ENCODE measurements around the gene CYP3A5. TPM values are rescaled to one million over a fixed set of nuclear protein-coding genes. Genes with fewer than 3 reads are reported as not detected.
"Not testable (repeated sequence)": the region's sequence is repeated elsewhere in the genome, so short reads cannot be mapped to it uniquely, and the experiment has no call there.

CYP3A5 gene
- polyA plus RNA-seq, 1 donor: 139 TPM

DNA sequence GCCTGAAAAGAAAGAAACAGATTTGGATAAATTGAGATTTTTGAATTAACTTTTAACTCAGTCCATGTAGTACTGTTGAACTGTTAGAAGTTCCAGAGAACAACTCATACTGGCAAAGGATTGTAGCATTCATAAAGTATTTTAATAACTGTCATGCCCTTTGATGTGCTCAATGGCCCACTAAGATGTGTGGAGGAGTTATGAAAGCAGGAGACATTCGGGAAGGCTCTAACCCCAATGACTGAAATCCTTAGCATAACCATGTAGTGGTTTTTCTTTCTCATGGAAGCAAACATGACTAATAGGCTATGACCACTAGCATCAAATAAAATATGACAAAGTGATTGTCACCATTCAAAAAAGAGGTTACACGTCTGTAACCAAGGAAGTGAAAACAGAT, 29.5 kb upstream of the CYP3A5 start:
- Histone ChIP-seq H3K4me3 (ENCODE audit: low read length) (no peak overlapping the region), H3K9me3 (ENCODE audit: control insufficient read depth, low read depth, low read length) (peaks cover 7% of the 10 kb centered on the region), H3K4me1 (ENCODE audit: control insufficient read depth, insufficient read depth, low read length) (no peaks in the 10 kb centered on the region), H3K27me3 (ENCODE audit: control insufficient read depth, insufficient read depth, low read length) (no peaks in the 10 kb centered on the region), H3K36me3 (ENCODE audit: control insufficient read depth, insufficient read depth, low read length) (no peaks in the 10 kb centered on the region), H3K27ac (ENCODE audit: low read length) (no peak overlapping the region)
- WGBS (ENCODE audit: insufficient coverage, low lambda C conversion rate): 100% methylated on average over 1 of the region's 2 CpGs
- no peak for DNase-seq

DNA sequence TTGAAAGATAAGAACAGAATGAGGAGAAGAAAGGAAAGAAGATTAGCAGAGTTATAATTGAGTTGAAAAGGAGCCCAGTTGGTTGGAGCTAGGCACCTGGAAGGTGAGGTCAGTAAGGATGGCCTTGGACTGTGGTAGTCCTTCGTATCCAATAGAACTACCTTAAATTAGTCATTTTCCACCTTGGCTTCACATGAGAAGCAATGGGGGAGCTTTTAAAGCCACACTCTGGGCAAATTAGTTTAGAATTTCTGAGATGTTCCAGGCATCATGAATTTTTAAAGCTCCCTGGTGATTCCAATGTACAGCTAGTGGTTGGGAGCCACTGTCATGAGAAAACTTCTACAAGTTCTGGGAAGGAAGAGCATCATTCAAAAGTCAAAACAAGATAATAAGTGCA, 27.3 kb upstream of the CYP3A5 start:
- Histone ChIP-seq H3K36me3 (ENCODE audit: control insufficient read depth, insufficient read depth, low read length) (no peaks in the 10 kb centered on the region), H3K9me3 (ENCODE audit: control insufficient read depth, low read depth, low read length) (peaks cover 7% of the 10 kb centered on the region), H3K4me3 (ENCODE audit: low read length) (no peak overlapping the region), H3K27ac (ENCODE audit: low read length) (no peak overlapping the region), H3K4me1 (ENCODE audit: control insufficient read depth, insufficient read depth, low read length) (no peaks in the 10 kb centered on the region), H3K27me3 (ENCODE audit: control insufficient read depth, insufficient read depth, low read length) (no peaks in the 10 kb centered on the region)
- WGBS (ENCODE audit: insufficient coverage, low lambda C conversion rate): no CpG with 5 or more reads among the region's 1 CpG
- peak in 1 of 2 donors; percentile 26 for DNase-seq

DNA sequence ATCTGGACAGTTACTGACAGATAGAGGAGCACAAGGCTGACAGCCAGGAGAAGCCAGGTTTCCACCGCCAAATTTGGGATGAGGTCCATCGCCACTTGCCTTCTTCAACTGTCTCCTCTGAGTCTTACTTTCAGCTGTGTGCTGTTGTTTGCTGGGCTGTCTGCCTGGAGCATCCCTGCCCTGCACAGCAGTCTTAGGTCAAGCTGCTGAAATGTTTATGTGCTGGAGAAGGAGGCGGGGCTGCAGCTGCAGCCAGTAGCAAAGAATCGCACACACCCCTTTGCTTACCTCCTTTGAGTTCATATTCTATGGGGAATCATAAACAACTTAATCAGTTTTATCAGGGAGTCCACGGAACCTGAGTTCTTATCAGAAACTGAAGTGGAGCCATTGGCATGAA, 20.1 kb upstream of the CYP3A5 start:
- H3K4me1 ChIP-seq (ENCODE audit: control insufficient read depth, insufficient read depth, low read length): peaks cover 19% of the 10 kb centered on the region
- H3K36me3 ChIP-seq (ENCODE audit: control insufficient read depth, insufficient read depth, low read length): no peaks in the 10 kb centered on the region
- no peak overlapping the region for H3K4me3 ChIP-seq (ENCODE audit: low read length)
- WGBS (ENCODE audit: insufficient coverage, low lambda C conversion rate): no CpG with 5 or more reads among the region's 5 CpGs
- H3K27me3 ChIP-seq (ENCODE audit: control insufficient read depth, insufficient read depth, low read length): no peaks in the 10 kb centered on the region
- no peaks in the 10 kb centered on the region for H3K9me3 ChIP-seq (ENCODE audit: control insufficient read depth, low read depth, low read length)
- DNase-seq: peak in 1 of 2 donors; percentile 35
- H3K27ac ChIP-seq (ENCODE audit: low read length): peak overlapping the region; percentile 10

DNA sequence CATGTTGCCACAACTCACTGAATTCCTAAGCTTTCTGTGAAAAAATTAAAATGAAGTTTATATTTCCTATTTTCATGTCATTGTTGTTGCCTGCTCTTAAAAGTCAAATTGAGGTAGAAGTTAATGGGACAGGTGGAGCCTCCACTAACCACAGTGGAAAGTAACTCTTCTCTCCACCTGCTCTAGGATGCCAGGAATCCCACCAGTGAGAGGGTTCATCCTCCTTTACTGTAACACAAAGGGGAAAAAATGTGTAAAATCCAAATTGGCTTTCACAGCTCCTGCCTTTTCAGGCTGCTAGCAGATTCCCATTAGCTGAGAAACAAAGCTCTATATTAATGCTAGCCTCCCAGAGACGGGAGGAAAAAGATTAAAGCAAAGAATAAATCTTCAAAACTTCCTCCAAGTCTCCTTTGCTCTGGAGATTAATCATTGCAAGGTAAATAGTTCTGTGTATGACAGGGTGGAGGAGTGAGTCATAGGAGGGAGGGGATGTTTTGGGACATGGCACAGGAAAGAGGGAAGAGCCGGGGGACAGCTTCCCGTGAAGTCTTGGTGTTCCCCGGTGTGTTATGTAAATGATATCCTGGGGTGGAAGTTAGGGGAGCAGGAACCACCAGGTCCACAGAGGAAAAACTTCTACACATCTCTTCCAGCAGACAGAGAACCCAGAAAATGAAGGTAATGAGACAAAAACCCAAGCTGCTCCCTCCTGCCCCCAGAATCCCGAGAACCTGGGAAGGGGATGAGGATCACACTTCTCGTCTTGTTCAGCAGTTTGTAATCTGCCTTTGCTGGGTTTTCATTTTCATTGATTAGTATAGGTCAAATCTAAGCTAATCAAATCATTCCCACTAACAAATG, 19.3 kb upstream of the CYP3A5 start:
- H3K27me3 ChIP-seq (ENCODE audit: control insufficient read depth, insufficient read depth, low read length); H3K9me3 ChIP-seq (ENCODE audit: control insufficient read depth, low read depth, low read length); H3K36me3 ChIP-seq (ENCODE audit: control insufficient read depth, insufficient read depth, low read length); H3K4me3 ChIP-seq (ENCODE audit: low read length): not testable (repeated sequence)
- Histone ChIP-seq H3K4me1 (ENCODE audit: control insufficient read depth, insufficient read depth, low read length) (peaks cover 24% of the 10 kb centered on the region), H3K27ac (ENCODE audit: low read length) (peak overlapping the region; percentile 39)
- WGBS (ENCODE audit: insufficient coverage, low lambda C conversion rate): 20% methylated on average over 1 of the region's 6 CpGs
- DNase-seq: peak; percentile 37 to 74

DNA sequence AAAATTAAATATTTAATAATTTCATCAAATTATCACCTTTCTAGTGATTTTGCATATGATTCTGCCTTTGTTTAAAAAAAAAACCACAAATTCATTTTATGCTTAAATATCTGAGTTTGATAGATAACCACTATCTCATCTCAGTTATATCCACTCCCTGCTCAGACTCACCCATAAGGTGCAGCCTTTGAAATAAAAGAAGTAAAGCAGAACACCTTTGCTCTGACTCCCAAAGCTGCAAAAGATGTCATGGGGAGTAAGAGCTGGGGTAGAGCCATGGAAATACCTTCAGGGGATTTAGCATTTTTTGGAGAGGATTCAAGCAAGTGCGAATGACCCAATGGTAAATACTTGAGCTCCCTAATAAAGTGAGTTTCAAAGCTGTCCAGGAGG, 15.1 kb upstream of the CYP3A5 start:
- Histone ChIP-seq H3K27me3 (ENCODE audit: control insufficient read depth, insufficient read depth, low read length) (no peaks in the 10 kb centered on the region), H3K27ac (ENCODE audit: low read length) (peak overlapping the region; percentile 88), H3K4me1 (ENCODE audit: control insufficient read depth, insufficient read depth, low read length) (peaks cover 37% of the 10 kb centered on the region), H3K4me3 (ENCODE audit: low read length) (no peak overlapping the region), H3K9me3 (ENCODE audit: control insufficient read depth, low read depth, low read length) (no peaks in the 10 kb centered on the region), H3K36me3 (ENCODE audit: control insufficient read depth, insufficient read depth, low read length) (no peaks in the 10 kb centered on the region)
- DNase-seq: no peak
- WGBS (ENCODE audit: insufficient coverage, low lambda C conversion rate): no CpG with 5 or more reads among the region's 1 CpG

DNA sequence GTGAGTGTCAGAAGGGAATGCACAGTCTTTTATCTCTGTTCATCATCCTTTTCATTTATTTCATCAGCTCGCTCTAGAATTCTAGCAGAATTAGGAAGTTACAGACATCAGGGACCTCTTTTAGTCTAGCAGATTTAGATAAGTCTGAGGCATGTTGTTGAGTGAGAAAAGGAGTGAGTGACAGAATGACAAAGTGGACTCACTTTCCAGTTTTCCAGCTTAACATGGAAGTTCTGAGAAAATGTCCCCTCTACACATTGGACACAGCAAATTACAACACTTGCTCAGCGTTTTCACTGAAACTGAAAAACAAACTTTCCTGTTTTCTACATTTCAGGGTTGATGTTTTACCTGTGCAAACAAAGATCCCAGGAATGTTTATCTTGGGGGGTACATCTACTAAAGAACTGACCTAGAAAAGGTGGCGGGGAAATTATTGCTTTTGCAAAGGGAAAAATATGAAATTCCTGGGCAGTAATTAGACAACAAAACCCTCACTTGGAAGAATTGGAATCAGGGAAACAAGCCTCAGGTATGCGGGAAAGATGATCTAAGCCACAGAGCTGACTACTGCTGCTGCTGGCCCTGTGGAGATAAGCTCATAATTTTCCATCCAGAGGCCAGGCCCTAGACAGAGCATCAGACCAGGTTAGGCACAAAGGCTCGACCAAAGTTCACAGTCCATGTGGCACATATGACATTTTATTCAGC, 14.6 kb upstream of the CYP3A5 start:
- peak overlapping the region; percentile 88 for H3K27ac ChIP-seq (ENCODE audit: low read length)
- H3K27me3 ChIP-seq (ENCODE audit: control insufficient read depth, insufficient read depth, low read length): no peaks in the 10 kb centered on the region
- no peaks in the 10 kb centered on the region for H3K36me3 ChIP-seq (ENCODE audit: control insufficient read depth, insufficient read depth, low read length)
- H3K4me1 ChIP-seq (ENCODE audit: control insufficient read depth, insufficient read depth, low read length): peaks cover 31% of the 10 kb centered on the region
- no peaks in the 10 kb centered on the region for H3K9me3 ChIP-seq (ENCODE audit: control insufficient read depth, low read depth, low read length)
- H3K4me3 ChIP-seq (ENCODE audit: low read length): no peak overlapping the region
- WGBS (ENCODE audit: insufficient coverage, low lambda C conversion rate): 58% methylated on average over 2 of the region's 5 CpGs
- peak; percentile 48 to 73 for DNase-seq

DNA sequence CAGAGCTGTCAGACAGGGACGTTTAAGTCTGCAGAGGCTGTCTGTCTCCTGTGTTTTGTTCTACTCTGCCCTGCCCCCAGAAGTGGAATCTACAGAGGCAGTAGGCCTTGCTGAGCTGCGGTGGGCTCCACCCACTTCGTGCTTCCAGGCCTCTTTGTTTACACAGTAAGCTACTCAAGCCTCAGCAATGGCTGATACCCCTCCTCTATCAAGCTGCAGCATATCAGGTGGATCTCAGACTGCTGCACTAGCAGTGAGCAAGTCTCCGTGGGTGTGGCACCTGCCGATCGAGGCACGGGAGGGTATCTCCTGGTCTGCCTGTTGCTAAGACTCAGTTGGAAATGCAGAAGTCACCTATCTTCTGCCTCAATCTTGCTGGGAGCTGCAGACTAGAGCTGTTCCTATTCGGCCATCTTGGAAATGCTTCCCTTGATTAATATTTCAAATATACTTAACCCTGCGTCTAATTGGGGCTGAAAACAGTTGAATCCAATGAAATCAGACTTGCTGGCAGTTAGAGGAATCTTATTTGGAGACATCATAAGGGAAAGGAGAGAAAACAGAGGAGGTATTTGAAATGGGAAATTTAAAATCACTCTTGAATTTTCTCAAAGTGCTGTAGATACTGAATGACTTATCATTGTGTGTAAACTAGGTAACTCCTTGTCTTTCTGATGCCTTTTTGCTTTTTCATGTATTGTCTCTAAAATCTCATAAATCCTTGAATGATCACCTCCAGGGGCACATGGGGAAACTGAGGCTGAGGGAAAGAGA, 13.8 kb upstream of the CYP3A5 start:
- Histone ChIP-seq H3K27me3 (ENCODE audit: control insufficient read depth, insufficient read depth, low read length) (no peaks in the 10 kb centered on the region), H3K27ac (ENCODE audit: low read length) (peak overlapping the region; percentile 88), H3K4me1 (ENCODE audit: control insufficient read depth, insufficient read depth, low read length) (peaks cover 26% of the 10 kb centered on the region), H3K4me3 (ENCODE audit: low read length) (no peak overlapping the region), H3K36me3 (ENCODE audit: control insufficient read depth, insufficient read depth, low read length) (no peaks in the 10 kb centered on the region), H3K9me3 (ENCODE audit: control insufficient read depth, low read depth, low read length) (no peaks in the 10 kb centered on the region)
- no CpG with 5 or more reads among the region's 9 CpGs for WGBS (ENCODE audit: insufficient coverage, low lambda C conversion rate)
- peak; percentile 78 to 90 for DNase-seq

DNA sequence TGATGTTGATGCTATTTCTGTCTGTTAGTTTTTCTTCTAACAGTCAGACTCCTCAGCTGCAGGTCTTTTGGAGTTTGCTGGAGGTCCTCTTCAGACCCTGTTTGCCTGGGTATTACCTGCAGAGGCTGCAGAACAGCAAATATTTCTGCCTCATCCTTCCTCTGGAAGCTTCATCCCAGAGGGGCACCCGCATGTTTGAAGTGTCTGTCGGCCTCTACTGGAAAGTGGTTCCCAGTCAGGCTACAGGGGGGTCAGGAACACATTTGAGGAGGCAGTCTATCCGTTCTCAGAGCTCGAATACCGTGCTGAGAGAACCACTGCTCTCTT, 13.3 kb upstream of the CYP3A5 start:
- no peak for DNase-seq
- Histone ChIP-seq H3K4me3 (ENCODE audit: low read length) (no peak overlapping the region), H3K27ac (ENCODE audit: low read length) (peak overlapping the region; percentile 88), H3K9me3 (ENCODE audit: control insufficient read depth, low read depth, low read length) (no peaks in the 10 kb centered on the region), H3K36me3 (ENCODE audit: control insufficient read depth, insufficient read depth, low read length) (no peaks in the 10 kb centered on the region), H3K27me3 (ENCODE audit: control insufficient read depth, insufficient read depth, low read length) (no peaks in the 10 kb centered on the region), H3K4me1 (ENCODE audit: control insufficient read depth, insufficient read depth, low read length) (peaks cover 22% of the 10 kb centered on the region)
- WGBS (ENCODE audit: insufficient coverage, low lambda C conversion rate): no CpG with 5 or more reads among the region's 5 CpGs

DNA sequence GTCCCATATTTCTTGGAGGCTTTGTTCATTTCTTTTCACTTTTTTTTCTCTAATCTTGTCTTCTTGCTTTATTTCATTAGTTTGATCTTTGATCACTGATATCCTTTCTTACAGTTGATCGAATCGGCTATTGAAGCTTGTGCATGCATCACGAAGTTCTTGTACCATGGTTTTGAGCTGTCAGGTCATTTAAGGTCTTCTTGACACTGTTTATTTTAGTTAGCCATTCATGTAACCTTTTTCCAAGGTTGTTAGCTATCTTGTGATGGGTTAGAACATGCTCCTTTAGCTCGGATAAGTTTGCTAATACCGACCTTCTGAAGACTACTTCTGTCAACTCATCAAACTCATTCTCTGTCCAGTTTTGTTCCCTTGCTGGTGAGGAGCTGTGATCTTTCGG, 12.8 kb upstream of the CYP3A5 start:
- not testable (repeated sequence) for H3K27me3 ChIP-seq (ENCODE audit: control insufficient read depth, insufficient read depth, low read length); H3K36me3 ChIP-seq (ENCODE audit: control insufficient read depth, insufficient read depth, low read length); DNase-seq; H3K4me3 ChIP-seq (ENCODE audit: low read length); H3K9me3 ChIP-seq (ENCODE audit: control insufficient read depth, low read depth, low read length); H3K27ac ChIP-seq (ENCODE audit: low read length)
- H3K4me1 ChIP-seq (ENCODE audit: control insufficient read depth, insufficient read depth, low read length): peaks cover 22% of the 10 kb centered on the region
- 93% methylated on average over 3 of the region's 6 CpGs for WGBS (ENCODE audit: insufficient coverage, low lambda C conversion rate)

DNA sequence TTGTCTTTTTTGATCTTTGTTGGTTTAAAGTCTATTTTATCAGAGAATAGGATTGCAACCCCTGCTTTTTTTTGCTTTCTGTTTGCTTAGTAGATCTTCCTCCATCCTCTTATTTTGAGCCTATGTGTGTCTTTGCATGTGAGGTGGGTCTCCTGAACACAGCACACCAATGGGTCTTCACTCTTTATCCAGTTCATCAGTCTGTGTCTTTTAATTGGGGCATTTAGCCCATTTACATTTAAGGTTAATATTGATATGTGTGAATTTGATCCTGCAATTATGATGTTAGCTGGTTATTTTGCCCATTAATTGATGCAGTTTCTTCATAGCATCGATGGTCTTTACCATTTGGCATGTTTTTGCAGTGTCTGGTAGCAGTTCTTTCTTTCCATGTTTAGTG, 11.9 kb upstream of the CYP3A5 start:
- not testable (repeated sequence) for H3K36me3 ChIP-seq (ENCODE audit: control insufficient read depth, insufficient read depth, low read length); H3K9me3 ChIP-seq (ENCODE audit: control insufficient read depth, low read depth, low read length); H3K27me3 ChIP-seq (ENCODE audit: control insufficient read depth, insufficient read depth, low read length); DNase-seq; H3K4me3 ChIP-seq (ENCODE audit: low read length); H3K27ac ChIP-seq (ENCODE audit: low read length)
- peaks cover 22% of the 10 kb centered on the region for H3K4me1 ChIP-seq (ENCODE audit: control insufficient read depth, insufficient read depth, low read length)
- WGBS (ENCODE audit: insufficient coverage, low lambda C conversion rate): no CpG with 5 or more reads among the region's 1 CpG
